OCI-M1 (cell line): ENCODE measurements around the gene LIMCH1.
"Not testable (repeated sequence)": the region's sequence is repeated elsewhere in the genome, so short reads cannot be mapped to it uniquely, and the experiment has no call there.

ENCODE experiments used
- DNase-seq: peaks from one replicate; lab custom pipeline; 2025; lab: John Stamatoyannopoulos, UW

Gene LIMCH1

DNA sequence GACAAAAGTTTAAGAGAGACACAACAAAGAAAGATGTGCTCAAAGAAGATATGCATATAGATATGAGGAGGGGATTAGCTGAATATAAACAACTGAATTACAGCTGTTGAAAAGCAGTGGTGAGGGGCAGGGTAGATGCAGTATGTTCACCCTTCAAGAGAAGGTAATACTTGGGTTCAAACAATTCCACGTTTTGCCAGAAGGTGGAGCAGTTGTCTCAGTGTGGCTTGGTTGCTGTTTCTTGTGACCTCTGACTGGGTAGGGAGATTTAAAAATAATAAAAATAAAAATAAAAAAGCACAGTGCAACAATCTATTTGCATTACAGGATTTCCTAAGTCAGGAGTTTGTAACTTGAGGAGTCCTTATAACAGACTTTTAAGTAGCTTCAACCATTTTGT lies 187.3 kb downstream of the LIMCH1 start:
- no peak for DNase-seq

DNA sequence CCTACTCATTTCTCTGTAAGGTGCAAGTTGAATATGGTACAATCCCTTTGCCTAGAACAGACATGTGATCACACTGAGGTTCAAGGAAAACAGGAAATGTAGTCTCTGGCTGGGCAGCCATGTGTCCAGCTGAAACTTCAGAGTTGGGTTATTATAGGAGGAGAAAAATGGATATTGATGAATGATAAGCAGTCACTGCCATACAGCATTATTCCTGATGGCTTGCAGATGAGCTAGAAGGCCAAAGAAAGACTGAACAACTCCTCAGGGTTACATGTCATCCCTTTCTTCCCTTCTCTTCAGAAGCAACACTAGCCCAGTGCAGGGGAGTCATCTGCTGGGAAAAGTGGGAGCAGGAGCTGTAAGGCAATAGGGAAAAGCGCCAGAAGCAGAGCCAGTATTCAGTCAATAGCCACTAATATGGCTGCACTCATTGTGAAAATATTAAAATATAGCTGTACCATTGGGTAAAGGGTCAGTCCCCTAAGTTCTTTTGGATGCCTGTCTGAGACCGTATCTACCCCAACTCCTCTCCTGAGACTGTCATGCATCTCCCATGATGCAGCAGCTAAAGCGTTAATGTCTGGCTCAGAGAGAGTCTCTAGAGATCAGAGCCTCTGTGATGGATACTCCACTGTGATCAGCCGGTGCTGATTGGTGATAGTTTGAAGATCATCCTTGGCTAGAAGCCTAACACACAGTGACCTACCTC lies 190.1 kb downstream of the LIMCH1 start:
- DNase-seq: no peak

DNA sequence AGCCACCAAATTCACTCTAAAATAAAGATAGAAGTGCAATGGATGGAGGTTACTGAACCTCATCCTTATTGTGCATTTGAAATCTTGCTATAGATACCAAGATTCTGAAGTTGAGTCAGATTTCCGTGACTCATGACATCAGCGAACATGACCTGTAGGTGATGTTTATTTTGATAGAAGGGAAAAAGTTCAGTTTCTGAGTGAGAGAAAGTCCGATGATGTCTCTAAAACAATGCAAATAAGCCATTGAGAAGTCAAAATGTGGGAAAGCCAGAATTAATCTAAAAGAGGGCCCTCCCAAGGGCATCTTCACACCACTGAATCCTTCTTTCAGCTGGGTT lies 190.6 kb downstream of the LIMCH1 start:
- no peak for DNase-seq

DNA sequence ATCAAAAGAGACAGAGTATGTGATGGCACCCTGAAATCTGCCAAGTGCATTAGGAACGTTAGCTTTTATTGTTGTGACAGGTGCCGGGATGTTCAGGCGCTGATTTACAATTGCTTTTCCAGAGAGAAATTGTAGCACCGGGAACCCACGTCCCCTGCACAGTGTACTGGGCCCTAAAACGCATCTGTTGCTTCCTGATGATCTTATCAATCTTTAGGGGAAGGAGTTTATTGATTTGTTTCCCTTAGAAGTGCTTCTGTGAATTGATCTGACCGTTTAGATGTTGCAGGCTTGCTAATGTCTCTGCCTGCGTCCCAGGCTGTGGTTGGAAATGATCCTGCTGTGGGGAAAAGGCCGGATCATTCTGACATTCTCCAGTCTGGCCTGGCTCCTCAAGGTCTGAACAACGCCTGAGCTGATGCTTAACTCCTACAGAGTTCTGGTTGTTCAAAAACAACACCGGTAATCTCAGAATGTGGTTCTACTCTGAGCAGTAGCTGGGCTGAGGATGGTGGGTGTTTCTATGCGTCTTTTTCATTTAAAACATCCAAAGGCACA lies 193.7 kb downstream of the LIMCH1 start:
- no peak for DNase-seq

DNA sequence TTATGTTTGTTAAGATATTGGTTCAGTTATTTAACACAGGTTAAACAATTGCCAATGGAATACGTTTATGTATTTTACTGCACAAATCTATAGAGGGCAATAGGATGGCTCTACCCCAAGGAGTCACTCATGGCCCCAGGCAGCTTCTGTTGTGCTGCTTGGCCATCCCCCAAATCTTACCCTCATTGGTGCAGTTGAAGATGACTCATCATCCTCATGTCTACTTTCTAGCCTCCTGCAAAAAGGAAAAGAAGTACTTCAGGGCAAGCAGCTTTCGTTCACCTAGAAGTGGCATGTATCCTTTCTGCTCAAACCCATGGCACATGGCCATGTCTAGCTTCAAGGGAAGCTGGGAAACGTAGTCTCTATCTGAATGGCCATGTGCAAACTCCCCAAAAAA lies 196.4 kb downstream of the LIMCH1 start:
- no peak for DNase-seq

DNA sequence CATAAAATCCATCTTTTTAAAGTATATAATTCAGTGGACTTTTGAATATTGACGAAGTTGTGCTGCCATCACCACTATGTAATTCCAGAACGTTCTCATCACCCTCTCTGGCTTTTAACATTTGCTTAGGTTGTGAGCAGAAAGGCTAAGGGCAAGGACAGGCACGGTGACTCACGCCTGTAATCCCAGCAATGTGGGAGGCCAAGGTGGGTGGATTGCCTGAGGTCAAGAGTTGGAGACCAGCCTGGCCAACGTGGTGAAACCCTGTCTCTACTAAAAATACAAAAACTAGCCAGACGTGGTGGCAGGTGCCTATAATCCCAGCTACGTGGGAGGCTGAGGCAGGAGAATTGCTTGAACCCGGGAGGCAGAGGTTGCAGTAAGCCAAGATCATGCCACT lies 199.5 kb downstream of the LIMCH1 start:
- not testable (repeated sequence) for DNase-seq

DNA sequence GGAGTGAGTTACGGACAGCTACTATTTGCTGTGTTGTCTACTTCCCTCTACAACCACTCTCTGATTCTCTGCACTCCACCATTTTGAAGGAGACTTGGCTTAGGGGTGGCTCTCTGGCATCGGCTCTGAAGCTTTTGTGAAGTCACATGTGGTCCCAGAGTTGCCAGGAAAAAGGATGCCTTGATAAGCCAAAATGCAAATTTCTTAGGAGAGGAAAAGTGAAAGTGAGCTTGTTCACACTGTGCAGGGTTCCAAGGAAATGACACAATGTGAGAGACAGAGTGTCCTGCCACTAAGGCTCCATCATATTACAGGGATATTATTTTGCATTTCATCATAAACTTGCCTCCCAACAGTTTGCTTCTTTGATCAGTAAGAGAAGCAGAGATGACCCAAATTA lies 203.4 kb downstream of the LIMCH1 start:
- peak; percentile 17 for DNase-seq

DNA sequence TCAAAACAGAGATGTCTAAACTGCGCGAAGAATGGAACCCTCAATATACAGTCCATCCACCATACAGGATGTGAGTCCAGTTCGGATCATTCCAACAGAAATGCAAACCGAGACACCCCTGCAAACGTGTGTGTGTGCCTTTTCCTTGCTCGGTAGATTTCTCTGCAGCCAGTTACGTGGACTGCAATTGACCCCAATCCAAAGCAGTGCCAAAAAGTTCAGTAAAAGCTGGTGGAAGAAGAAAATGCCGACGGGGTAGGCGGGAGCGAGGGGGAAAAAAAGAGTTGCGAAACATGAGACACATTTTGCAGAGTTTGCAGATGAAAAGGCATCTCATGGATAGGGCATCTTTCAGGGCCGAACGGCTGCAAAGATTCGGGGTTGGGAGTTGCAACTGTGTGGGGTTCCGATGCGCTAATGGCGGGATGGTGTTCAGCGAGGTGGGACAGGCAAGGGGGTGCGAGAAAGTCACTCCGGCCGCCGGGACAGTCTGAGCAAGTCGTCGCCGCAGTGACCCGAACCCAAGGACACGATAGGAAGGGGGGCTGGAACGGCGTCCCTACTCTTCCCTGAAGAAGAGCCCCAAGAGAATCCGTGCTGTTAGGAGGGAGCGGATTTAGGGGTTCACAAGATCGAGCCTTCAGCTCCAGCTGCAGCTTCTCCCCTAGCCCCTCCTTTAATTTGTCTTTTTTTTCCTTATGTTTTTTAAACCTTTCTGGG lies 206.8 kb downstream of the LIMCH1 start:
- DNase-seq: no peak

DNA sequence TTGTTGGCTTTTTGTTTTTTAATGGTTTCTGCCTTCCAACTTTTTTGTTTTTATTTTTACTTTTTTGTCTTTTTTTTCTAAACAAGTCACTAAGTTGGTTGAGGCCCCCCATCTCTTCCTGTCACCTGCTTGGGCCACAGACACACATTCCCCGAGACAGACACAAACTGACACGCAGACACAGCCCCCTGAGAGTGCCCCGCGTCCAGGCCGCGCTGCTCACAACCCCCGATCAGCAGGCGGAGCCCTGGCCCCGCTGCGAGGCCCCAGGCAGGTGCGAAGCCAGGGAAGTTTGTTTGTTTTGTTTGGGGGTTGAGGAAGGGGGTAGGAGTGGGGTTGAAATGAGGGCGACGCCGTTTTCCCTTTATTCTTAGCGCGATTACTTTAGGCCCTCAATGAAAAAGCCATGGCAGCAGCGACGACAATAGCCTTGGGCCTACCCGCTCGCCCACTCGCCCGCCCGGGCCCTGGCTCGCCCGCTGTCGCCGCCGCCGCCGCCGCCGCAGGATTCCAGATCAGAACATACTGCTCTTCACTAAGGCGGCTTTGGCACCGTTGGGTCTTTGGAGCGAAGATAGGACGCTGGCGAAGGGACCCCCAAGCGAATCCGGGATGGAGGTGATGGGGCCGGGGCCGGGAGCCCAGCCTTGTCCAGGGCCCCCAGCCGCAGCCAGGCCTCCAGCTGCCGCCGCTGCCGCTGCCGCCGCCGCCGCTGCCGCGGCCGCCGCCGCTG lies 207.5 kb downstream of the LIMCH1 start:
- no peak for DNase-seq

DNA sequence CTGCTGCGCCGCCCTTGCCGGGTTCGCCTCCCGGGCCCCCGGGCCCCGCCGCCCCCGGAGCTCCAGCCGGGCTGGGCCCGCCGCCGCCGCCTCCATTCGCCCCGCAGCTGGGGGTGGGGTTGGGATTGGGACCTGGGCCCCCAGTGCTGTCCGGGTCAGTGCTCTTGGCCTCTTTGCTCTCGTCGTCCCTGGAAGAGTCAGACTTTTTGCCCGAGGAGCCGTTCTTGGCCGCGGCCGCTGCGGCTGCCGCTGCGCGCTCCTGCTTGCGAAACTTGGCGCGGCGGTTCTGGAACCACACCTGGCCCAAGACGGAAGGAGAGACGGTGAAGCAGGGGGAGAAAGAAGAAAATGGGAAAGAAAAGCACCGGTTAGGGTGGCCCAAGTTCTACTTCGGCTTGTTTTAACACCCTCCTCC lies 208.1 kb downstream of the LIMCH1 start:
- no peak for DNase-seq

DNA sequence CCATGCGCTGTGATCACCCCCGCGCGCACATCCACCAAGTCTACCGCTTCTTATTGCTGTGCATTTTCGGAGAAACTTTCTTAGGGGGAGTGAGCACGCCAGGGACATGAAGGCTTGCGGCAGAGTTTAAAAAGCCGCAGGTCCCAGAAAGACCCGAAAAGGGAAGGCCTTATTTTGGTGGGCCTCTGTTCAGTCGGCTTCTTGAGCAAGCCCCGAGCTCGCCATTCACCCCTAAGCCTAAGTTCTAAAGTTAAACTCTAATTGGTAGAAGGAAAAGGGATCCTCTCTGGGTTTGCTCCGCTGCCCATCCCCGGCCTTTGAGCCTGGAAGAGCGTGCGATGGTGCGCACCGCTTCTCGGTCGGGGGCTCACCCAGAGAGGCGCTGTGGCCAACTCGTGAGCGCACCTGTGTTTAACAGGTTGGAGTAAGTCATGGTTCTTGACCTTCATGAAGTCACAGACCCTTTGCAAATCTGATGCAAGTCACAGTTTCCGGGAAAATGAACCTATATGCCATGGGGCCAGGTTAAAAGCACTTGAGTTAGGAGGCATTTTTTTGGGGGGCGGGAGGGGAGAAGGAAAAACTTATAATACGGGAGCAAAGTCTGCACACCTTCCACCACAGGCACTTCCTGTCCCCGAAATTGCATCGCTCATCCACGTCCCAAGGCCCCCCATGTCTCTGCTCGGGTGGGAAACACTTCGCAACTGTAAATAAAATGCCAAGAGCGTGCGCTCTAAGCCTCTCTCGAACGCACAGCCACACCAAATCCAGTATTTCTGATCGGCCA lies 208.7 kb downstream of the LIMCH1 start:
- no peak for DNase-seq

DNA sequence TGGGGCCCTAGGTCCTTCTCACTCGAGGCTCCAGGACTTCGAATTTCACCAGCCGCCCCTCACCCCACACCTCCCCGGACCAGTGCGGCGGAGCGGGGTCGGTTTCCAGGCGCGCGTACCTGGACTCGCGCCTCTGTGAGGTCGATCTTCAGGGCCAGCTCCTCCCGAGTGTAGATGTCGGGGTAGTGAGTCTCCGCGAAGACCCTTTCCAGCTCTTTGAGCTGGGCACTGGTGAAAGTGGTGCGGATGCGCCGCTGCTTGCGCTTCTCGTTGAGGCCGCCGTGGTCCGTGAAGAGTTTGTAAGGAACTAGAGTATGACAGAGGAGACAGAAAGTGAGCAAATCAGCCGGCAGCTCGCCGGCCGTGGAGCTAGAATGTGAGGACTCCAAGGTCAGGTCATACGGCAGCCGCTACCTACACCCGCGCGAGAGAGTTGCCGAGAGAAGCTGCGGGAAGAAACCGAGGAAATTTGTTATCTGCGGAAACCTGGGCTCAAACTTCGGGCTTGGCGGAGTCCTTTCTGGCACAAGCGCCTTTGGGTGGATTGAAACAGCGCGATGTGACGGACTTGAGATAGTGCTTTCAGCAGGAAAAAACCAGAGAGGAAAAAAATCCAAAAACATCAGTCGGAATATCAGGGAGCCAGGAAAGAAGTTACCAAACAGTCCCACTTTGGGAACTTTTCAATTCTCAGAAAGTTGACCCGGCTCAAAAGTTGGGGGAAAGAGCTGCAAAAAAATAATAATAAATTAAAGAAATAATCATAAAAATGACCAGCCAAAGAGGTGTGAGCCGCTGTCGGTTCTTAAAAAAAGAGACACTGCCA lies 209.5 kb downstream of the LIMCH1 start:
- DNase-seq: no peak

DNA sequence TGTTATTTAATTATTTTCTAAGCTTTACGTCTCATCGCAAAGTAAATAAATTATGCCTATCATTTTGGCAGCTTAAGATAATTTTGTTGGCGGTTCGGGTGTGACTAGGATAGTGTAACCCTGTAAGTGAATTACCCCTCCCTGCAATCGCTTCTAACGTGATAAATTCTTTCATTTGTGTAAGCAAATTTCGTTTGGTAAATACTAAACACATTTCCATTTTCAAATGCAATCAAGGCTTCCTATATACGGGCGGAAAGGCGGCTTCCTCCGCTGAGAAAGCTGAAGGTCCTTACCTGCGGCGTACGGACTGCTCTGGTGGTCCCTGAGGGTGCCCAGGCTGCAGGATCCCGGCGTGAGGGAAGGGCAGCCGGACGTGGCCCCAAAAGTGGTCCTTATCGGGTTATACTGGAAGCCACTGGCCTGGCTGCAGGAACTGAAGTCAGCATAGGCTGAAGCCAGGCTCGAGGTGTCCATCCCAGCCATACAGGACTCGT lies 210.2 kb downstream of the LIMCH1 start:
- no peak for DNase-seq

DNA sequence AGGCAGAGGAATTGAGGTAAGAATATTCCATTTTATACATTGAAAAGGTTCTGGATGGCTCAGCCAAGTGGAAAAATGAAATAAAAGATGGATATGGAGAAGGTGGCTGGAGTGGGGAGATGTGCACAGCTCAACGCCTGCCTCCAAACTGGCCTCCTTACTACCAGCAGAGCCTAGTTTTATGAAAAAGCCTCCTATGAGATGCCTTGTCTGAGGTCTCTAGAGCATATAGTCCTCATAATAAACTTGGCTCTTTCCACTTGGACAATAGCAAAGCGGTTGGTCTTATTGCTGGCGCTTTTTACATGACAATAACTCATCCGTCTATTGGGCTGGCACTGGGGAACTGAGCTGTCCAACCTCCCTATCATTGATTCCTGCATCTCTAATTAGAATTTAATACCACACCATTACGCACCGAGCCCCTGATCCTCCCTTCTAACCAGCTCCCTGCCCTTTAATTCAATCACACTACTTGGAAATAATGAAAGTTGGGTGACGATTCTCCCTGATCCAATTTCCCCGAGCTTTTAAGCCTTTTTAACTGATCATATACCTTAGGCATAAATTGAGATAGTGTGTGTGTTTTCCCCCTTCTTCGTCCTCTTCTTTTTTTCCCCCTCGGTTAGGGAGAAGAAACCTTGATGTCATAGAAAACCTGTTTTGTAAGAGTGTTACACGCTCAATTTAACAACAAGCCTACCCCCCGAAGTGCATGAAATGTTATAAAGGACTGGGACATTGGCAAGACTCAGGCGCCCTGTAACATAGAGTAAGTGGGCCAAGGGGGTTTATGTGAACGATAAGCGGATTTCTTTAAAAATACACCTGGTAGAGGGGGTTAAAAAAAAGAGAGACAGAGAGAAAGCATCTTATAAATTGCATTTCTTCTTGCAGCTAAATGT lies 210.9 kb downstream of the LIMCH1 start, which contains the start of gene PHOX2B:
TSS of gene PHOX2B (minus strand) at position 155 of the 905 bp plus-strand sequence. CDS start at position 40, 115 bp downstream.
- no peak for DNase-seq

DNA sequence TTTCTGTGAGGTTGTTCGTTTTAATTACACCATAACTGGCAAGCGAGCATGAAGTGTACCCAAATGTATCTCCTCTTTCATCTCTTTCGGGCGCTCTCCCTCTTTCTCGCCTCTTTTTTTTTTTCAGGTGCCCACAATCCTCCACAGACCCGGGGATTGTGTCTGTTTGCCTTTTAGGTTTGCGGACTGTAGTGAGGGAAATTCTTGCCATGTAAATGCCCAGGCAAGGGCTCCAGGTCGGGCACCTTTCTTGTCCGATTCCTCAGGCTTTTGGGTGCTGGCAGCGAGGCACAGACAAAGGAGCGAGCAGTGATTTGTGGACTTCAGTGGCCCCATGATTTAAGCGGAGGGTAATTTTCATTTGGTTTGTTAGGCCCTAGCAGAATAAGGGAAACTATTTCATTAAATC lies 211.7 kb downstream of the LIMCH1 start:
- no peak for DNase-seq
